Body of pancreas (tissue), 4 donors: ENCODE results near the gene HECW1. TPM values are rescaled to one million over a fixed set of nuclear protein-coding genes. Genes with fewer than 3 reads are reported as not detected.

Experiments
- ATAC-seq: fragments of 150-250 bp; one replicate; pipeline ENCODE4 v1.9.1; 2016
- DNase-seq, 4 donors: peaks; one replicate each; pipeline ENCODE4 v3.0.0-alpha.2; 2019
- H3K27ac ChIP-seq, 4 donors: fragments of 200-600 bp; sonication (generic); 1 replicate in 3 of 4; 2 replicates in 1 of 4; pipeline versions ENCODE4 v1.5.1 to v1.6.1; 2016 to 2019; ENCODE audit warnings: mild to moderate bottlenecking in 1 of 4, mixed read lengths in 1 of 4, moderate library complexity in 1 of 4
- H3K27me3 ChIP-seq, 2 donors: fragments of 200-600 bp; sonication (generic); one replicate each; pipeline ENCODE4 v1.6.0; 2016; ENCODE audit warnings: mild to moderate bottlenecking in 1 of 2
- H3K36me3 ChIP-seq, 2 donors: fragments of 200-600 bp; sonication (generic); replicated peaks in 1 of 2; 2 replicates each; pipeline ENCODE4 v1.5.1; 2016; ENCODE audit warnings: low read depth in 2 of 2; ENCODE audit not compliant: insufficient read depth in 1 of 2
- H3K4me1 ChIP-seq: fragments of 200-600 bp; sonication (generic); one replicate; pipeline ENCODE4 v1.6.0; 2016
- H3K4me3 ChIP-seq, 2 donors: fragments of 200-600 bp; sonication (generic); 1 replicate in 1 of 2; 2 replicates in 1 of 2; pipeline ENCODE4 v1.5.1; 2016 to 2019
- H3K9me3 ChIP-seq, 3 donors: fragments of 200-600 bp; sonication (generic); 1 replicate in 2 of 3; 2 replicates in 1 of 3; pipeline ENCODE4 v1.5.1; 2016
- CTCF ChIP-seq, 7 experiments: fragments of 450-650 bp in 4 of 7; fragments of 200-600 bp in 3 of 7; sonication (generic) in 3 of 7; IDR thresholded peaks; one replicate each; pipeline ENCODE4 v1.5.1; 2016 to 2019; ENCODE audit warnings: antibody characterized with exemption in 7 of 7
- POLR2A ChIP-seq, 3 donors: fragments of 450-650 bp; IDR thresholded peaks; one replicate each; pipeline ENCODE4 v1.6.1; 2016; ENCODE audit warnings: antibody characterized with exemption in 3 of 3, mild to moderate bottlenecking in 2 of 3
- WGBS, 2 donors: methylation state at CpG; one replicate each; pipeline ENCODE4 v1.1.5; 2017; 5-methylcytosine and 5-hydroxymethylcytosine counted together
- intact Hi-C: fragments of 100-400 bp; cut with DNase I; formaldehyde crosslinking; loops from one replicate; pipeline ENCODE4 v1.15.1; 2023
- total RNA-seq, 2 donors: library from RNA; depleted of rRNA; stranded (reverse); fragments of >200 nt; gene quantifications; one replicate each; pipeline ENCODE4 v1.1.0, GENCODE V29; 2016

The HECW1 gene
- total RNA-seq, 2 donors from 2014 or later, result under 0.01 TPM; not detected in 1

GRCh38 chr7:43220250-43220649 lies 107.8 kb downstream of the HECW1 start:
- ATAC-seq (no peak), DNase-seq (no peak)
- H3K27me3 ChIP-seq, result no peaks in the 10 kb centered on the region
- intact Hi-C loops, result no loop called here
- no peak for TF ChIP-seq POLR2A (IDR thresholded peaks at IDR 0.05)
- TF ChIP-seq CTCF (IDR thresholded peaks at IDR 0.05), result no peak
- WGBS, 2 donors, result 67 to 84% methylated on average over 6 of the region's 6 CpGs
- H3K36me3 ChIP-seq, result no peaks in the 10 kb centered on the region
- H3K9me3 ChIP-seq, result no peaks in the 10 kb centered on the region
- no peak overlapping the region for H3K27ac ChIP-seq
- no peaks in the 10 kb centered on the region for H3K4me1 ChIP-seq
- no peak overlapping the region for H3K4me3 ChIP-seq

GRCh38 chr7:43220742-43221141 lies 108.3 kb downstream of the HECW1 start:
- Histone ChIP-seq H3K36me3 (no peaks in the 10 kb centered on the region), H3K9me3 (no peaks in the 10 kb centered on the region), H3K27me3 (no peaks in the 10 kb centered on the region), H3K27ac (no peak overlapping the region), H3K4me1 (no peaks in the 10 kb centered on the region), H3K4me3 (no peak overlapping the region)
- DNase-seq (no peak), ATAC-seq (no peak)
- intact Hi-C loops, result no loop called here
- no peak for TF ChIP-seq CTCF (IDR thresholded peaks at IDR 0.05)
- TF ChIP-seq POLR2A (IDR thresholded peaks at IDR 0.05), result no peak

- Histone ChIP-seq H3K9me3 (no peaks in the 10 kb centered on the region), H3K27me3 (no peaks in the 10 kb centered on the region), H3K4me3 (no peak overlapping the region), H3K27ac (no peak overlapping the region), H3K36me3 (no peaks in the 10 kb centered on the region), H3K4me1 (no peaks in the 10 kb centered on the region)
- ATAC-seq (no peak), DNase-seq (no peak)
- TF ChIP-seq POLR2A (IDR thresholded peaks at IDR 0.05) (no peak), CTCF (IDR thresholded peaks at IDR 0.05) (no peak)
- intact Hi-C loops, result no loop called here
- 64 to 88% methylated on average over 5 of the region's 5 CpGs for WGBS, 2 donors
These were observed 117.4 kb downstream of the HECW1 start for GRCh38 chr7:43229801-43230200.

- Histone ChIP-seq H3K9me3 (no peaks in the 10 kb centered on the region), H3K27ac (no peak overlapping the region), H3K4me1 (no peaks in the 10 kb centered on the region), H3K36me3 (no peaks in the 10 kb centered on the region), H3K4me3 (no peak overlapping the region), H3K27me3 (no peaks in the 10 kb centered on the region)
- ATAC-seq, result no peak
- 62 to 82% methylated on average over 2 of the region's 2 CpGs for WGBS, 2 donors
- no peak for DNase-seq
- intact Hi-C loops, result no loop called here
- TF ChIP-seq POLR2A (IDR thresholded peaks at IDR 0.05), result no peak
- TF ChIP-seq CTCF (IDR thresholded peaks at IDR 0.05), result no peak
These were observed 119.9 kb downstream of the HECW1 start for GRCh38 chr7:43232366-43232765.

- no peak for DNase-seq
- Histone ChIP-seq H3K36me3 (no peaks in the 10 kb centered on the region), H3K4me3 (no peak overlapping the region), H3K27ac (no peak overlapping the region), H3K4me1 (no peaks in the 10 kb centered on the region), H3K9me3 (no peaks in the 10 kb centered on the region), H3K27me3 (no peaks in the 10 kb centered on the region)
- TF ChIP-seq POLR2A (IDR thresholded peaks at IDR 0.05), result no peak
- TF ChIP-seq CTCF (IDR thresholded peaks at IDR 0.05), result no peak
- ATAC-seq, result no peak
- intact Hi-C loops, result no loop called here
- WGBS, 2 donors, result 47 to 51% methylated on average over 5 of the region's 5 CpGs
These were observed 121.6 kb downstream of the HECW1 start for GRCh38 chr7:43234073-43234472.
